Activated CD4-positive, alpha-beta T cell treated with anti-CD3 and anti-CD28 coated beads, Interleukin-2, amount 50 U/mL, for 16 hours (primary cell): ENCODE data around the gene BAX.
A peak's percentile ranks its signal among the peaks of the same experiment; 100 is the strongest.
"Not testable (repeated sequence)": the region's sequence is repeated elsewhere in the genome, so short reads cannot be mapped to it uniquely, and the experiment has no call there.

Experiments
- DNase-seq: peaks from one replicate; pipeline ENCODE4 v3.0.0-alpha.2; 2020

Gene BAX

DNA sequence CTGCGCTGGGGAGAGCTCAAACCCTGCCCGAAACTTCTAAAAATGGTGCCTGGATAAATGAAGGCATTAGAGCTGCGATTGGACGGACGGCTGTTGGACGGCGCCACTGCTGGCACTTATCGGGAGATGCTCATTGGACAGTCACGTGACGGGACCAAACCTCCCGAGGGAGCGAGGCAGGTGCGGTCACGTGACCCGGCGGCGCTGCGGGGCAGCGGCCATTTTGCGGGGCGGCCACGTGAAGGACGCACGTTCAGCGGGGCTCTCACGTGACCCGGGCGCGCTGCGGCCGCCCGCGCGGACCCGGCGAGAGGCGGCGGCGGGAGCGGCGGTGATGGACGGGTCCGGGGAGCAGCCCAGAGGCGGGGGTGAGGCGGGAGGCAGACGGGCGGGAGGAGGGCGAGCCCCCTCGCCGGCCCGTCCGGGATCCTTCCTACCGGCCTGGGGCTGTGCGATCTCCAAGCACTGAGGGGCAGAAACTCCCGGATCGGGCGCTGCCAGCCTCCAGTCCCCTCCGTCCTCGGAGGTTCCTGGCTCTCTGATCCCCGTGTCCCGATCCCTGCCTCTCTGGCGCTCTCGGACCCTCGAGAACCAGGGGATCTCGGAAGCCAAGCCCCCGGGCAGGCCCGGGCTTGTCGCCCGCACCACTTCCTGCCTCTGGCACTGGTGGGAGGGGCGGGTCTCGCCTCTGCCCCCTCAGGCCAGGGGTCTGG is at the start of gene BAX:
Gene BAX (plus strand): TSS at position 281 of the 713 bp plus-strand sequence. CDS start 54 bp downstream, at position 335.
- peak; percentile 98 for DNase-seq

DNA sequence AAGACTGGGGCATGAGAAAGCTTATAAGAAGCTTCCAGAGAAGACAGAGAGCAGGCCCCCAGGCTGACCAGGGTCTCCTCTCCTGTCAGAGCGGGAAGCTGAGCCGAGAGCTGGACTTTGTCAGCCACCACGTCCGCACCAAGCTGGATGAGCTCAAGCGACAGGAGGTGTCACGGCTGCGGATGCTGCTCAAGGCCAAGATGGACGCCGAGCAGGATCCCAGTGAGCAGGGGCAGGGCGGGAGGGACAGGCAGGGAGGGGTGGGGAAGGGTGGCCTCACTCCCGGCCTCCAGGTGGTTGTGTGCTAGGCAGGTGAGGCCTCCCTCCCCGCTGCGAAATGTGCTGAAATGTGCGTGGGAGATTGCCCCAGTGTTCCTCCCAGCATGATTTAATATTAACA is 49.0 kb upstream of the BAX start:
- DNase-seq: no peak

- DNase-seq: no peak
These were observed 48.4 kb upstream of the BAX start for GRCh38 chr19:48906324-48906723.

DNA sequence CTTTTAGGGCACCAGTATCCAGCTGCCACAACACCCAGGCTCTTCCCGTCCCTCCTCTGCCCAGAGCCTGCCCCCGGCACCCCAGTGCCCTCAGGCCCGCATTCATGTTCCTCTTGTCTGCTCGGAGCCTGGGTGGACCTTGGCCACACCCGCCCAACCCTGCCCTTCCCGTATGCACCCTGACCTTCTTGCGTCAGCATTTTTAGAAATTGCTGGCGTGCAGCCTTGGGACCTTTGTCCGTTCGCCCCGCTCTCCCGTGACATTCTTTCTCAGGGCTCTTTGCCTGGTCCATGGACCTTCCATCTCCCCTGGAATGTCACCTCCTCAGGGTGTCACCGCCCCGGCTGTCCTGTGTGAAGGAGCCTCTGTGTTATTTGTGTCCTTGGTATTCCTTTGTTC is 47.0 kb upstream of the BAX start:
- DNase-seq: no peak

DNA sequence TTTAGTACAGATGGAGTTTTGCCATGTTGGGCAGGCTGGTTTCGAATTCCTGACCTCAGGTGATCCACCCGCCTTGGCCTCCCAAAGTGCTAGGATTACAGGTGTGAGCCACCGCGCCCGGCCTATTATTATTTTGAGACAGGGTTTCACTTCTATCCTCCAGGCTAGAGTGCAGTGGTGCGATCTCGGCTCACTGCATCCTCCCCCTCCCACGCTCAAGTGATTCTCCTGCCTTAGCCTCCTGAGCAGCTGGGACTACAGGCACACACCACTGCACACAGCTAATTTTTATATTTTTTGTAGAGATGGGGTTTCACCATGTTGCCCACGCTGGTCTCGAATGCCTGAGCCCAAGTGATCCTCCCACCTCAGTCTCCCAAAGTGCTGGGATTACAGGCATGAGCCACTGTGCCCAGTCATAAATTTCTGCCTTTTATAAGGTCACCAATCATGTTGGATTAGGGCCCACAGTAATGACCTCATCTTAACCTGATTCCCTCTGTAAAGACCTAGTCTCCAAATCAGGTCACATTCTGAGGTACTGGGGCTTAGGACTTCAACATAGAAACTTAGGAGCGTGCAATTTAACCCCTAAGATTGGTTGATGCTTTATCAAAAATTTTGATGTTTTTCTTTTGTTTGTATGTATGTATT is 45.1 kb upstream of the BAX start:
- not testable (repeated sequence) for DNase-seq

- DNase-seq: no peak
These were observed 43.9 kb upstream of the BAX start for GRCh38 chr19:48910803-48911202.

DNA sequence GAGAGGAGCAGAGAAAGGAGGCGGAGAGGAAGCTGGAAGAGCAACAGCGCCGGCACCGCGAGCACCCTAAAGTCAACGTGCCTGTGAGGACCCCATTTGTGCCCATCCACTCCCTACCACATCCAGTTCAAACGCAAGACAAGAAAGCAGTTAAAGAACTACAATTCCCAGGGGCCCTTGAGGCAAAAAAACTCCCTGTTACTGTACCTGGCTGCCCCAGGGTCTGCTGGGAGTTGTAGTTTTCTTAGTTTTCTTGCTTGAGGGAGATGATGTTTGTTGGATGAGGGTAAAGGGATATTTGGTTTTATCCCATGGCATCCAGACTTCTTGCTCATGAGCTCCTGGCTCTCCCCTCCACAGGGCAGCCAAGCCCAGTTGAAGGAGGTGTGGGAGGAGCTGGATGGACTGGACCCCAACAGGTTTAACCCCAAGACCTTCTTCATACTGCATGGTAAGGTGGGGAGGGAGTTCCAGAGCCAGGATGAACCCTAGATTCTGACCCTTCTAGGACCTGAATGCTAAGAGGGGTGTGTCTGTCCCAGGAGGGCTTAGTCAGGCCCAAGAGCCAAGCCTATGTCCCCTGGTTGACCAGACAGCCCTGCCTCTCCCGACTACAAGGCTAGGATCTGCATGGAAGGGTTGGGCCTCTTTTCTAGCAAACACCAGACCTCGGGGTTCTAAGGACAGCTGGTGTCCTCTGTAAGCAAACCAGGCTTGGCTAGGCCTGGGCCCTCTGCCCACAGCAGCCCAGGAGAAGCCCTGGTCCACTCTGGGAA is 41.4 kb upstream of the BAX start:
- peak; percentile 39 for DNase-seq

GRCh38 chr19:48914181-48914580 is 40.5 kb upstream of the BAX start:
- no peak for DNase-seq

DNA sequence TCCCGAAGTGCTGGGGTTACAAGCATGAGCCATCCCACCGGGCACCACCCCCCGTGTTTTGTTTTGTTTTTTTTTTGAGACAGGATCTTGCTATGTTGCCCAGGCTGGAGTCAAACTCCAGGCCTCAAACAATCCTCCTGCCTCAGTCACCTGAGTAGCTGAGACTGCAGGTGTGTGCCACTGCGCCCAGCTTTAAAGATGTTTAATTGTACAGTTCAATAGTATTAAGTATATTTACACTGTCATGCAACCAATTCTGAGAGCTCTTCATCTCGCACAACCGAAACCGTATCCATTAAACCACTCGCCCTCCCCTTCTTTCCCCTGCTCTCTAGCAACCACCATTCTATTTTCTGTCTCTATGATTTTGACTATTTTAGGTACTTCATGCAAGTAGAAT is 38.9 kb upstream of the BAX start:
- DNase-seq: no peak

GRCh38 chr19:48918071-48918470 is 36.6 kb upstream of the BAX start:
- DNase-seq: no peak

DNA sequence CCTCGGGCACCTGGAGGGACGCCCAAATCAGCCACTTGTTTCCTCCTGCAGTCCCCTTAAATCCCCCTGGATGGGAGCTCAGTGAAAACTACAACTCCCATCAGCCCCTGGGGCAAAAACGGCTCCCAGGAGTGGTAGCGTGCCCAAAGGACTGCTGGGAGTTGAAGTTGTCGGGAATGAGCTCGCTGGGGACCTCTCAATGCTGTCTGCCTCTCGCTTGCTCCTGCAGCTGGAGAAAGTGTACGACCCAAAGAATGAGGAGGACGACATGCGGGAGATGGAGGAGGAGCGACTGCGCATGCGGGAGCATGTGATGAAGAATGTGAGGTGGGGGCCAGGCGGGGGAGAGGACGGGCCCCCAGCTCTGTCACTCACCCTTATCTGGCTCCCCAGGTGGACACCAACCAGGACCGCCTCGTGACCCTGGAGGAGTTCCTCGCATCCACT is 35.9 kb upstream of the BAX start:
- DNase-seq: peak; percentile 30

DNA sequence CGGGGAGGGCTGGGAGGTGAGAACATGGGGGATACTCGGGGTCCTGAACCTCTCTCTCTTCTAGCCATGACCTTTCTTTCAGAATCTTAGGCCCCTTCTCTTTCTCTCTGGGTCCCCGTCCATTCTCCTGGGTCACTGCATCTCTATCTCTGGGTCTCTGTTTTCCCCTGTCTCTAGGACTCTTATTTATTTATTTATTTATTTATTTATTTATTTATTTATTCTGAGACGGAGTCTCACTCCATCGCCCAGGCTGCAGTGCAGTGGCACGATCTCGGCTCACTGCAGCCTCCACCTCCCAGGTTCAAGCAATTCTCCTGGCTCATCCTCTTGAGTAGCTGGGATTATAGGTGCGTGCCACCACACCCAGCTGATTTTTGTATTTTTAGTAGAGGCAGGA is 35.4 kb upstream of the BAX start:
- DNase-seq: not testable (repeated sequence)

DNA sequence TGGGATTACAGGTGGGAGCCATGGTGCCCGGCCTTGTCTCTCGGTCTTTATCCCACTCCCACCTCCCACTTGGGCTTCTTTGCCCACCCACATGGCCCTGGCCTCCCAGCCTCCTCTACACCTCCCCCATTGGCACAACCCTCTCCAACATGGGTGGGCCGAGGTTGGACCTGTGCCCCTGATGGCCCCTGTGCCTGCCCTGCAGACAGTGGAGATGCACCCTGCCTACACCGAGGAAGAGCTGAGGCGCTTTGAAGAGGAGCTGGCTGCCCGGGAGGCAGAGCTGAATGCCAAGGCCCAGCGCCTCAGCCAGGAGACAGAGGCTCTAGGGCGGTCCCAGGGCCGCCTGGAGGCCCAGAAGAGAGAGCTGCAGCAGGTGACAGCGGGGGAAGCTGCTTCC is 33.7 kb upstream of the BAX start:
- no peak for DNase-seq

GRCh38 chr19:48921721-48922500 is 32.8 kb upstream of the BAX start:
- DNase-seq: no peak

DNA sequence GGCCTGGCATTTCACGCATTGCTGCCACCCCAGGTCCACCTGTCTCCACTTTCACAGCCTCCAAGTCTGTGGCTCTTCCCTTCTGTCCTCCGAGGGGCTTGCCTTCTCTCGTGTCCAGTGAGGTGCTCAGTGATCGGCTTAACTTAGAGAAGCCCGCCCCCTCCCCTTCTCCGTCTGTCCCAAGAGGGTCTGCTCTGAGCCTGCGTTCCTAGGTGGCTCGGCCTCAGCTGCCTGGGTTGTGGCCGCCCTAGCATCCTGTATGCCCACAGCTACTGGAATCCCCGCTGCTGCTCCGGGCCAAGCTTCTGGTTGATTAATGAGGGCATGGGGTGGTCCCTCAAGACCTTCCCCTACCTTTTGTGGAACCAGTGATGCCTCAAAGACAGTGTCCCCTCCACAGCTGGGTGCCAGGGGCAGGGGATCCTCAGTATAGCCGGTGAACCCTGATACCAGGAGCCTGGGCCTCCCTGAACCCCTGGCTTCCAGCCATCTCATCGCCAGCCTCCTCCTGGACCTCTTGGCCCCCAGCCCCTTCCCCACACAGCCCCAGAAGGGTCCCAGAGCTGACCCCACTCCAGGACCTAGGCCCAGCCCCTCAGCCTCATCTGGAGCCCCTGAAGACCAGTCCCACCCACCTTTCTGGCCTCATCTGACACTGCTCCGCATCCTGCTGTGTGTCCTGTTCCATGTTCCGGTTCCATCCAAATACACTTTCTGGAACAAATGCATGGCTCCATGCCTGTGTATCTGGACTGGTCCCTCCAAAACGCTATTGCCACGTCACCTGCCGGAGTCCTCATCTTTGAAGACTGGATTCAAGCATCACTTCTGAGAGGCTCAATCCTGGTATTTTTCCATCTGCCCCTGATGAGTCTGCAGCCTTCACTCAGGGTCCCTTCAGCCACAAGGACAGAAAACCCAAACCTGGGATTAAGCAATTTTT is 31.9 kb upstream of the BAX start:
- no peak for DNase-seq

- DNase-seq: no peak
These were observed 29.3 kb upstream of the BAX start for GRCh38 chr19:48925240-48925843.

- not testable (repeated sequence) for DNase-seq
These were observed 28.8 kb upstream of the BAX start for GRCh38 chr19:48925890-48926289.

- DNase-seq: peak; percentile 23
These were observed 27.8 kb upstream of the BAX start for GRCh38 chr19:48926909-48927308.

DNA sequence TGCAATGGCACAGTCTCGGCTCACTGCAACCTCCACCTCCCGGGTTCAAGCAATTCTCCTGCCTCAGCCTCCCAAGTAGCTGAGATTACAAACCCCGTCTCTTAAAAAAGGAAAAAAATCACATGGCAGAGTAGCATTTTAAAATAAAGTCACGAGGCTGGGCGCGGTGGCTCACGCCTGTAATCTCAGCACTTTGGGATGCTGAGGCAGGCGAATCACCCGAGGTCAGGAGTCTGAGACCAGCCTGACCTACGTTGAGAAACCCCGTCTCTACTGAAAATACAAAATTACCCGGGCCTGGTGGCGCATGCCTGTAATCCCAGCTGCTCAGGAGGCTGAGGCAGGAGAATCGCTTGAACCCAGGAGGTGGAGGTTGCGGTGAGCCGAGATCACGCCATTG is 27.0 kb upstream of the BAX start:
- not testable (repeated sequence) for DNase-seq

GRCh38 chr19:48928164-48929025 is 26.3 kb upstream of the BAX start:
- no peak for DNase-seq
